ENCODE data around the gene CD3G. TPM values are rescaled to one million over a fixed set of nuclear protein-coding genes. Genes with fewer than 3 reads are reported as not detected.
A peak's percentile ranks its signal among the peaks of the same experiment; 100 is the strongest.
"Not testable (repeated sequence)": the region's sequence is repeated elsewhere in the genome, so short reads cannot be mapped to it uniquely, and the experiment has no call there.

The CD3G gene
- total and polyA plus RNA-seq, 2 experiments from 2014 or later, result not detected

DNA sequence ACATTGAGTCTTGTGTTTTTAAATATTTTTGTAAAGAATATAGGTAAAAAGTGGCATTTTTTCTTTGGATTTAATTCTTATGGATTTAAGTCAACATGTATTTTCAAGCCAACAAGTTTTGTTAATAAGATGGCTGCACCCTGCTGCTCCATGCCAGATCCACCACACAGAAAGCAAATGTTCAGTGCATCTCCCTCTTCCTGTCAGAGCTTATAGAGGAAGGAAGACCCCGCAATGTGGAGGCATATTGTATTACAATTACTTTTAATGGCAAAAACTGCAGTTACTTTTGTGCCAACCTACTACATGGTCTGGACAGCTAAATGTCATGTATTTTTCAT, 39.9 kb upstream of the CD3G start:
- DNase-seq, result no peak
- H3K9me3 ChIP-seq (ENCODE audit: low read depth), result no peaks in the 10 kb centered on the region
- TF ChIP-seq EZH2phosphoT487 (IDR thresholded peaks at IDR 0.05; ENCODE audit: insufficient read depth, low read depth) (no peak), EZH2 (IDR thresholded peaks at IDR 0.05; ENCODE audit: insufficient read depth, poor library complexity, severe bottlenecking) (no peak)
- in situ Hi-C loops (cut with MboI), result no loop called here
- no peaks in the 10 kb centered on the region for H3K9me2 ChIP-seq (ENCODE audit: insufficient read depth)
- H3K79me2 ChIP-seq (ENCODE audit: insufficient read depth), result no peaks in the 10 kb centered on the region
- 57 to 67% methylated on average over 1 of the region's 1 CpG for WGBS, 2 experiments (ENCODE audit: low coverage in 1 of 2, low lambda C conversion rate in 2 of 2, missing lambda C conversion rate in 2 of 2)
- H3F3A ChIP-seq (ENCODE audit: insufficient read depth), result no peaks in the 10 kb centered on the region
- H3K4me2 ChIP-seq (ENCODE audit: unreplicated experiment), result no peak overlapping the region
- no peak overlapping the region for H3K27ac ChIP-seq
- H3K9ac ChIP-seq, result no peak overlapping the region
- no peak overlapping the region for H3K4me3 ChIP-seq
- H3K27me3 ChIP-seq (replicated peaks; ENCODE audit: insufficient read depth), result peaks cover 11% of the 10 kb centered on the region; the same call in 1 of the 2 replicates
- no peaks in the 10 kb centered on the region for H3K4me1 ChIP-seq (ENCODE audit: insufficient read depth)
- H4K20me1 ChIP-seq (ENCODE audit: insufficient read depth), result no peaks in the 10 kb centered on the region
- no peaks in the 10 kb centered on the region for H3K36me3 ChIP-seq (ENCODE audit: low read depth)
- no peak overlapping the region for H2AFZ ChIP-seq

GRCh38 chr11:118304568-118305248, 39.4 kb upstream of the CD3G start, which contains the start of gene CD3E:
CD3E (plus strand) TSS chr11:118304730; CDS start chr11:118304953, 223 bp downstream.
- TF ChIP-seq EZH2 (IDR thresholded peaks at IDR 0.05; ENCODE audit: insufficient read depth, poor library complexity, severe bottlenecking) (no peak), EZH2phosphoT487 (IDR thresholded peaks at IDR 0.05; ENCODE audit: insufficient read depth, low read depth) (no peak)
- Histone ChIP-seq H3K4me3 (no peak within 1 kb of the TSS), H3K9ac (no peak within 1 kb of the TSS), H2AFZ (no peak within 1 kb of the TSS), H3K79me2 (ENCODE audit: insufficient read depth) (no peaks in the 10 kb centered on the region), H3K27me3 (replicated peaks; ENCODE audit: insufficient read depth) (peaks cover 11% of the 10 kb centered on the region; the same call in 1 of the 2 replicates), H3K4me1 (ENCODE audit: insufficient read depth) (no peaks in the 10 kb centered on the region), H3K36me3 (ENCODE audit: low read depth) (no peaks in the 10 kb centered on the region), H3K9me2 (ENCODE audit: insufficient read depth) (no peaks in the 10 kb centered on the region), H3K27ac (no peak within 1 kb of the TSS), H3K4me2 (ENCODE audit: unreplicated experiment) (no peak within 1 kb of the TSS), H3K9me3 (ENCODE audit: low read depth) (no peaks in the 10 kb centered on the region), H4K20me1 (ENCODE audit: insufficient read depth) (no peaks in the 10 kb centered on the region), H3F3A (ENCODE audit: insufficient read depth) (no peaks in the 10 kb centered on the region)
- DNase-seq, result no peak
- in situ Hi-C loops (cut with MboI), result no loop called here
- 49 to 53% methylated on average over 8 of the region's 8 CpGs for WGBS, 2 experiments (ENCODE audit: low coverage in 1 of 2, low lambda C conversion rate in 2 of 2, missing lambda C conversion rate in 2 of 2)

DNA sequence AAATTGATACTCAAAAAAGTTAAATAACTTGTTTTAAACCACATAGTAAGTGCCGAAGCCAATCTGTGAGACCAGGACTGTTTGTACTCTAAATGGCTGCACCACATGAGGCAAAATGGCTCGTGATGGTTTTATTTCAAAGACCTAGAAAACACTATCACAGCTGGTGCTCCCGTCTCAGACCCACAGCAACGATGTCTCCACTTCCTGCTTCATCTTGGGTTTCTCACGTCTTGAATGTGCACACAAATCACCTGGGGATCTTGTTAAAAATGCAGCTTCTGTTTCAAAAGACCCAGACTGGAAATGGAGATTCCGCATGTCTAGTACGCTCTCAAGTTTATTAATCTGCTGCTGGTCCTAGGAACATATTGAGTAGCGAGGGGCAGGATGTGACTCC, 38.4 kb upstream of the CD3G start:
- Histone ChIP-seq H3K9me3 (ENCODE audit: low read depth) (no peaks in the 10 kb centered on the region), H3K79me2 (ENCODE audit: insufficient read depth) (no peaks in the 10 kb centered on the region), H3K4me2 (ENCODE audit: unreplicated experiment) (no peak overlapping the region), H2AFZ (no peak overlapping the region), H3K9me2 (ENCODE audit: insufficient read depth) (no peaks in the 10 kb centered on the region), H3K36me3 (ENCODE audit: low read depth) (no peaks in the 10 kb centered on the region), H3K27me3 (replicated peaks; ENCODE audit: insufficient read depth) (peaks cover 17% of the 10 kb centered on the region; the same call in 1 of the 2 replicates), H3K4me1 (ENCODE audit: insufficient read depth) (no peaks in the 10 kb centered on the region), H3K27ac (no peak overlapping the region), H4K20me1 (ENCODE audit: insufficient read depth) (no peaks in the 10 kb centered on the region), H3F3A (ENCODE audit: insufficient read depth) (no peaks in the 10 kb centered on the region), H3K4me3 (no peak overlapping the region), H3K9ac (no peak overlapping the region)
- TF ChIP-seq EZH2 (IDR thresholded peaks at IDR 0.05; ENCODE audit: insufficient read depth, poor library complexity, severe bottlenecking), result no peak
- no peak for TF ChIP-seq EZH2phosphoT487 (IDR thresholded peaks at IDR 0.05; ENCODE audit: insufficient read depth, low read depth)
- 47 to 50% methylated on average over 8 of the region's 8 CpGs for WGBS, 2 experiments (ENCODE audit: low coverage in 1 of 2, low lambda C conversion rate in 2 of 2, missing lambda C conversion rate in 2 of 2)
- DNase-seq, result no peak
- in situ Hi-C loops (cut with MboI), result no loop called here

DNA sequence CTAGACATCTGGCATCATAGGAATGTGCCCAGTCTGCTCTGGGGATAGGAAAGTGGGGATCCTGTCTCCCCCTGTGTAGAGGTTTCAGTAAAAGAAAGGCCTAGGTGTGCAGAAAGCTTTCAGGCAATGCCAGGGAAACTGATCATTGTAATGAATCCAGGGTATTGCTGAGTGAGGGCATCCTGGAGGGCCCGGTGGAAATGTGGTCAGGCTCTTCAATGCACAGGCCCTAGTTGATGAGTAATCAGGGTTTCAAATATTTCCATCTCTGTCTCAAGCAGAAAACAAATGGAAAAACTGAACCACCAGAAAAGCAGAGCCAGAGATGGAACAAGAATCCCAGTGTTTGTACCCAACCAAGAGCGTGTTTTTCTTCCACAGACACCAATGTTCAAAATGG, 37.6 kb upstream of the CD3G start:
- 26 to 48% methylated on average over 2 of the region's 2 CpGs for WGBS, 2 experiments (ENCODE audit: low coverage in 1 of 2, low lambda C conversion rate in 2 of 2, missing lambda C conversion rate in 2 of 2)
- Histone ChIP-seq H3K79me2 (ENCODE audit: insufficient read depth) (no peaks in the 10 kb centered on the region), H3K4me1 (ENCODE audit: insufficient read depth) (no peaks in the 10 kb centered on the region), H3K27ac (no peak overlapping the region), H2AFZ (no peak overlapping the region), H3K9ac (no peak overlapping the region), H3F3A (ENCODE audit: insufficient read depth) (no peaks in the 10 kb centered on the region), H4K20me1 (ENCODE audit: insufficient read depth) (no peaks in the 10 kb centered on the region), H3K4me3 (no peak overlapping the region), H3K27me3 (replicated peaks; ENCODE audit: insufficient read depth) (peaks cover 25% of the 10 kb centered on the region; the same call in 1 of the 2 replicates), H3K9me2 (ENCODE audit: insufficient read depth) (no peaks in the 10 kb centered on the region), H3K36me3 (ENCODE audit: low read depth) (no peaks in the 10 kb centered on the region), H3K4me2 (ENCODE audit: unreplicated experiment) (no peak overlapping the region), H3K9me3 (ENCODE audit: low read depth) (no peaks in the 10 kb centered on the region)
- DNase-seq, result peak; percentile 6
- in situ Hi-C loops (cut with MboI), result no loop called here
- no peak for TF ChIP-seq EZH2 (IDR thresholded peaks at IDR 0.05; ENCODE audit: insufficient read depth, poor library complexity, severe bottlenecking)
- TF ChIP-seq EZH2phosphoT487 (IDR thresholded peaks at IDR 0.05; ENCODE audit: insufficient read depth, low read depth), result no peak

- H3K27ac ChIP-seq; H3K36me3 ChIP-seq (ENCODE audit: low read depth); H3F3A ChIP-seq (ENCODE audit: insufficient read depth); H3K4me1 ChIP-seq (ENCODE audit: insufficient read depth); in situ Hi-C loops (cut with MboI); H2AFZ ChIP-seq; H3K4me3 ChIP-seq; H3K9me2 ChIP-seq (ENCODE audit: insufficient read depth); H3K79me2 ChIP-seq (ENCODE audit: insufficient read depth); H3K9me3 ChIP-seq (ENCODE audit: low read depth); H4K20me1 ChIP-seq (ENCODE audit: insufficient read depth); DNase-seq; H3K4me2 ChIP-seq (ENCODE audit: unreplicated experiment); H3K9ac ChIP-seq: not testable (repeated sequence)
- peaks cover 23% of the 10 kb centered on the region; the same call in 1 of the 2 replicates for H3K27me3 ChIP-seq (replicated peaks; ENCODE audit: insufficient read depth)
- WGBS, 2 experiments (ENCODE audit: low coverage in 1 of 2, low lambda C conversion rate in 2 of 2, missing lambda C conversion rate in 2 of 2), result 49 to 52% methylated on average over 5 of the region's 5 CpGs
Measured at GRCh38 chr11:118308995-118309528, 35.1 kb upstream of the CD3G start.

Measured in GM23248 (cell line).